HG03196 (cell line): ENCODE measurements around the gene WRAP73.

Experiments used
- ATAC-seq: cut with Tn5 transposase; IDR thresholded peaks from one replicate; pipeline ENCODE4 v1.9.1; 2021; ENCODE audit not compliant: unreplicated experiment

The WRAP73 gene

DNA sequence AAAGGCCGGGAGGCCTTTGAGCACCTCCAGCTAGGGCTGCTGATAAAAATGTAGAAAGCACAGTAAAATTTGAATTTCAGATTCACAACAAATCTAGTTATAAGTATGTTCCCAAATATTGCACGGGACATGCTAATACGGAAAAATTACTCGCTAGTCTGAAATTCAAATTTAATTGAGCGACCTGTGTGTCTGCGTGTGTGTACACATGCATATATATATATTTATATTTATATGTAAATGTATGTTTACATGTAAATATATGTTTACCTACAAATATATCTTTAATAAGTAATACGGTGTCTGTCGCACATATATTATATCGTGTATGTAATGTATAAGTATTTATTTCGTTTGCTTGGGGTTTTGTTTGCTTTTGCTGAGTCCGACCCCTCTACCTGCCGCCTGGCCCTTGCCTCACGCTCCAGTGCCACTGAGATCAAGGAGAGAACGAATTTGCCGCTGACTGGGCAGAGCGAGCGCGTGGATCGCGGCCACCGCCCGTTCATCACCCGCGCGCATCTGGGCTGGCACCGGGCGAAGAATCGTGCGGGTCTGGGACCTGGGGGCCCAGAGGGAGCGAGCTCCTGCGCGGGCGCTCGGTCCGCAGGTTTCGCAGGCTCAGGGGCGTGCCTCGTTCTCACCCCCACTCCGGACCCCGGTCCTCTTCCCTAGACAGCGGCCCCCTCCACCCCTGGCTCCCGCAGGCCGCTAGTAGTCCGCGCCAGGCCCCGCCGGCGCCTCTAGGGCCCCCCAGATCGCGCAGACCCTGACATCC lies 534 bp upstream of the WRAP73 start:
- ATAC-seq = no peak

- no peak for ATAC-seq
Observed at GRCh38 chr1:3646596-3646995, 3.3 kb downstream of the WRAP73 start.

GRCh38 chr1:3645666-3646355 lies 4.1 kb downstream of the WRAP73 start:
- ATAC-seq = no peak

DNA sequence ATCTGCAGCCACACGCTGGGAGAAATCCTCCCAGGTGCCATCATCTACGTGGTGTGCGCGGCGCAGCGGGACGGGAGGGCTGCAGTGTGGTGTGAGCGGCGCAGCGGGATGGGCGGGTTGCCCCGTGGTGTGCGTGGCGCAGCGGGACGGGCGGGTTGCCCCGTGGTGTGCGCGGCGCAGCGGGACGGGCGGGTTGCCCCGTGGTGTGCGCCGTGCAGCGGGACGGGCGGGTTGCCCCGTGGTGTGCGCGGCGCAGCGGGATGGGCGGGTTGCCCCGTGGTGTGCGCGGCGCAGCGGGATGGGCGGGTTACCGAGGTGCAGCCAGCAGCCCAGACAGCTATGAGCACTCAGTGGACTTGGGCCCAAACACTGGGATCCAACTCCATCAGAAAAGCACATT lies 4.7 kb downstream of the WRAP73 start:
- ATAC-seq = no peak

GRCh38 chr1:3644273-3644672 lies 5.6 kb downstream of the WRAP73 start:
- ATAC-seq = no peak

- no peak for ATAC-seq
Observed at GRCh38 chr1:3642919-3643675, 6.8 kb downstream of the WRAP73 start.

GRCh38 chr1:3641816-3642215 lies 8.1 kb downstream of the WRAP73 start:
- ATAC-seq = no peak

DNA sequence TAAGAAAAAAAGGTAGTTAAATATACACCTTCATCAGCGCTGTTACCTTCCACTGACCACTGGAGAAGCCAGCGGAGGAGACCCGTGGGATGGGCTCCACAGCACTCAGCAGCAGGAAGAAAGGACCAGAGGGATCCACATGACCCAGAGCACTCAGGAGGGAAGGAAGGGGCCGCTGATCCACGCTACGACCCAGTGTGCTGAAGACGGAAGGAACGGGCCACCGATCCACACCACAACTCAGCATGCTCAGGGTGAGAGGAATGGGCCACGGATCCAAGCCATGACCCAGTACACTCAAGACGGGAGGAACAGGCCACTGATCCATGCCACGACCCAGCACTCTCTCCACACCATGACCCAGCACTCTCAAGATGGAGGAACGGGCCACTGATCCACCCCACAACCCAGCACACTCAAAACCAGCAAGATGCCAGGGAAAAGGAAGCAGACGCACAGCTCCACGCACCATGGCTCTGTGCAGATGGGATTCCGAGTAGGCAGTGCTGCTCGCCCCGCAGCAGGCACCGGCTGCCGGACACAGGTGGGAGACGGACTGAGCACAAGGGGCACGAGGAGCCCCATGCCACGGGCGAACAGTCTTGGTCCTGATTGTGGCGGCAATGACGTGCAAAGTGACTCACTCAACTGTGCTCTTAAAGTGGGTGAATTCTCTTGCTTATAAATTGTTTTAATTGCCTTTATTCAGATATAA lies 8.7 kb downstream of the WRAP73 start:
- ATAC-seq = no peak

DNA sequence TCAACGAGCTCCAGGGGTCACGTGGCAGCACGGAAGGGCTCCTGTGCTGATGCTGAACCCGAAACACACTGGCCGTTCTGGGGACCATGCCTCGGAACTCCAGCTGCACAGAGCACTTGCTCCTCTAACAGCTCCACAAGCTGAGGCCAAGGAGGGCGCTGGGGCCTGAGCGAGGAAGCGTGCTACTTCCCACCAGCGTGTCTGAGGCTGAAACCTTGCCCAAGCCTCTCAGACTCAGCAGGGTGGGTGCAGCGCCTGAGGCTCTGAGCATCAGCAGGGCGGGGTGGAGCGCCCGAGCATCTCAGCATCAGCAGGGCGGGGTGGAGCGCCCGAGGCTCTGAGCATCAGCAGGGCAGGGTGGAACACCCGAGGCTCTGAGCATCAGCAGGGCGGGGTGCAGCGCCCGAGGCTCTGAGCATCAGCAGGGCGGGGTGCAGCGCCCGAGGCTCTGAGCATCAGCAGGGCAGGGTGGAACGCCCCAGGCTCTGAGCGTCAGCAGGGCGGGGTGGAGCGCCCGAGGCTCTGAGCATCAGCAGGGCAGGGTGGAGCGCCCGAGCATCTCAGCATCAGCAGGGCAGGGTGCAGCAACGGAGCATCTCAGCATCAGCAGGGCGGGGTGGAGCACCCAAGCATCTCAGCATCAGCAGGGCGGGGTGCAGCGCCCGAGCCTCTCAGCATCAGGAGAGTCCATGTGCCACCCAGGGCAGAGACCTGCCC lies 9.6 kb downstream of the WRAP73 start:
- ATAC-seq = no peak

DNA sequence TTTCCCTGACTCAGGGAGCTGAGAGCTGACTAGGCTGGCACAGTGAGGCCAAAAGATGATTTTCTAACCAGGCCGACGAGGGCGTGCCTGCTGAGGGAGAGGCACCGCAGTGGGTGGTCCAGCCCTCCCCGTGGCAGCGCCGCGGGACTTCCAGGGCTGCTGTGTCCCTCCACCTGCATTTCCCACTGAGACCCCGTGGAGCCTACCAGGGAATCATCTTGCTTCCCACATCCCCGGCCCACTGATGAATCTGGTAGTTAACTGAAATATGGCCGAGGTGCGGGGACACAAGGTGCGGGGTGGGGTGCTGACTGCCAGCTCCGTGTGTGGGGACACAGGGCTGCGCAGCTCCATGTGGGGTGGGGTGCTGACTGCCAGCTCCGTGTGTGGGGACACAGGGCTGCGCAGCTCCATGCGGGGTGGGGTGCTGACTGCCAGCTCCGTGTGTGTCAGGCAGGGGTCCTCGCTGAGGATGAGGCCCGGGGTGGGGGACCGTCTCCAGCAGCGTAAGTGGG lies 10.4 kb downstream of the WRAP73 start:
- ATAC-seq = no peak

DNA sequence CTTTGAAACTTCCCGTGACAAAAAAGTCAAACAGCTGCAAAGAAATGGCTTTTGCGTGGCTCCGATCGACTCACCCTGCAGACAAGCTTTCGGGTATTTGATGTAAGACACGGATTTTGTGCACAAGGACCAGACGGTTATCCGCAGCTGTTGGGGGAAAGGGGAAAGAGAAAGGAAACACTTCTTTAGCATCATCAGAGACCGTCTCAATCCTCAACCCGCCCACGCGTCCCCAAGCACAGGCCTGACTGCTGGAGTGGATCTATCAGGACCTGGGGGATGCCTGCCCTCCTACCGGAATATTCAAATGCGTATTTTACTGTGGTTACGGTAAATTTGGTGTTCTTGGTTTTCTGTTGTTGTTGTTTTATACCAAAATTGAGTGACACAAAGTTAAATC lies 11.2 kb downstream of the WRAP73 start:
- no peak for ATAC-seq

GRCh38 chr1:3638027-3638426 lies 11.9 kb downstream of the WRAP73 start:
- no peak for ATAC-seq

DNA sequence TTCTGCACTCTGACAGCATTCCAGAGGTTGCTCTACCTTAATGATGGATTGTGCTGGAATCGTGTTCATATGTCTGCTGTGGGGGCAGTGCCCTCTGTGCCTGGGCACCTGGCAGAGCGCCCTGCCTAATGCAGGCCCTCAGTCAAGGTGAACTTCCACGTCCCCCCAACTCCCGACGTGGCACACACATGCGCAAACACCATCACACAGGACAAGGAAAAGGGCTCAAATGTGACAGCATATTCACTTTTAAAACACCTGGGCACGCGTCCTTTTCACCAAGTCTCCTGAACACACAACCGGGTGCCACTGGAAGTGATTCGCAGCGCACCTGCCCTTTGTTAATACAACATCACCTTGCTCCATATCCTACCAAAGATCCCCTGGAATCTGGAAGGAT lies 13.4 kb downstream of the WRAP73 start:
- ATAC-seq = no peak

GRCh38 chr1:3636080-3636479 lies 13.8 kb downstream of the WRAP73 start:
- ATAC-seq = no peak

DNA sequence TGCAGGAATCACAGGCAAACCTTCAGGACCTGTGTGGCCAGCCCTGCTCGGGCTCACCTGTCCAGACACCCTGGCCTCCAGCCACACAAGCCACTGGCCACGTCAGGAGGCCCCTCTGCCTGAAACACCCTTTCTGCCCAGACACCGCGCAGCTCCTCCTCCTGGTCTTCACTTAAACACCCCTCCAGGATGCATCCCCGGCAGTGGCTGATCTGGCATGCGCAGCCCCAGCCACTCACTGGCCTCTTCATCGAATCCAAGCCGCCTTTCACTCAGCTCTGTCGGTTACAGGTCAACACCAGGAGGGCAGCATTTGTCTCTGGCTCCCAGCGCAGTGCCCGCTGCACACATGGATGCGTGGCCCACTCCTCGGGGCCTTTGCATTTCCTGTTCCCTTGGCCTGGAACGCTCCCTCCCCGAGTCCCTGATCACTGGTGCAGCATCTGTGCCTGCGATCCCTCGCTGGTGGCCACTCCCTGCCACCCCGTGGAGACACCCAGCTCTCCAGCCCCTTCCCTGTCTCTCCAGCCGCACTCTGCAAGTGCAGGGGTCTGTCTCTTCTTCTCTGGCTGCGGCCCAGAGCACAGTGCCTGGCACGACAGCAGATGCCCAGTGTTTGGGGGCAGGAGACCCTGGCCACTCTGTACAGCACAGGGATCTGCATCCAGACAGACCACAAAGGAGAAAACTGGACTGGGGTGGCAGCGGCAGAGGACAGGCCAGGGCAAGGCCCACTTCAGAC lies 15.7 kb downstream of the WRAP73 start:
- ATAC-seq = no peak

- ATAC-seq = no peak
Observed at GRCh38 chr1:3633344-3634058, 16.4 kb downstream of the WRAP73 start.

DNA sequence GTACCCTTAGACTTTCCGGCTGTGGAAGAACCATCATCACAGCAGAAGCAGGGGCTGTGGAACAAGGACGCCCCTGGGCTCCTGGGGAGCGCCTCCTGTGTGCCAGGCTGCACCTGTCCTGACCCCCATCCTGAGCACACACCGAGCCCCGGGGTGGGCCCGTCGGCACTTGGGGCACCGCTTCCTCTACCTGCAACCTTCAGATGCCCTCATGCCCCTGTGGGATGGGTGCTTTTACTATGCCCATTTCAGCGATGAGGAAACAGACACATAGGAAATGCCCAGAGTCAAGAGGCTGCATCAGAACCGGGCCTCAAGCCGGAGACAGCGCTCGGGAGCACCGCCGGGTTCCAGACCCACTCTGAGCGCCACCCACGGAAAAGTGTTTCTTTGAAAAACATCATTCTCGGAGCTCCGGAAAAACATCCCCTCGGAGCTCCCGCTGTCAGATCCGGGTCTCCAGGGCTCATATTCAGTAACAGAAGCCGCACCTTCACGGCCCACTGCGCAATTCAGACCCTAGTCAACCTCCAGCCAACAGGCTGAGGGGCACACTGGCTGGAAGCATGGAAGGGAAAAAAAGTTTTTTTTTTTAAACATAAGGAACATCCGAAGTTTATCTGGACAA lies 17.1 kb downstream of the WRAP73 start:
- no peak for ATAC-seq

- no peak for ATAC-seq
Observed at GRCh38 chr1:3632298-3632697, 17.6 kb downstream of the WRAP73 start.
